Stimulated activated naive CD8-positive, alpha-beta T cell treated with anti-CD3 and anti-CD28 coated beads, Interleukin-15, amount 100 ng/mL, for 72 hours (primary cell): ENCODE measurements around the gene SLC39A6.

ENCODE experiments used
- ATAC-seq: fragments of 150-1000 bp; cut with Tn5 transposase; 2 replicates; pipeline ENCODE4 v1.10.0; 2021; ENCODE audit warnings: mild to moderate bottlenecking, moderate library complexity
- DNase-seq, 2 donors: peaks; one replicate each; pipeline ENCODE4 v3.0.0; 2021 to 2022
- H3K27ac Mint-ChIP-seq, 2 donors: one replicate each; pipeline ENCODE4 v1.8.0; 2022; ENCODE audit warnings: mild to moderate bottlenecking in 2 of 2, mixed read lengths in 2 of 2, moderate library complexity in 2 of 2
- H3K27me3 Mint-ChIP-seq: one replicate; pipeline ENCODE4 v1.8.0; 2022; ENCODE audit warnings: mixed read lengths
- H3K4me1 Mint-ChIP-seq: one replicate; pipeline ENCODE4 v1.8.0; 2022; ENCODE audit warnings: mild to moderate bottlenecking, mixed read lengths
- H3K4me3 Mint-ChIP-seq, 2 donors: one replicate each; pipeline ENCODE4 v1.8.0; 2022; ENCODE audit warnings: mild to moderate bottlenecking in 2 of 2, mixed read lengths in 2 of 2, moderate library complexity in 1 of 2
- H3K9me3 Mint-ChIP-seq, 2 donors: one replicate each; pipeline ENCODE4 v1.8.0; 2022; ENCODE audit warnings: mixed read lengths in 2 of 2

SLC39A6 gene

GRCh38 chr18:36153203-36153602 is 24.1 kb upstream of the SLC39A6 start:
- no peaks in the 10 kb centered on the region for H3K9me3 Mint-ChIP-seq
- H3K27ac Mint-ChIP-seq, result peak overlapping the region in 1 of 2 donors; percentile 8

GRCh38 chr18:36152781-36153180 is 23.6 kb upstream of the SLC39A6 start:
- Mint-ChIP-seq H3K4me1 (peaks cover 21% of the 10 kb centered on the region), H3K4me3 (no peak overlapping the region), H3K27ac (peak overlapping the region; percentile 2 to 8), H3K9me3 (no peaks in the 10 kb centered on the region), H3K27me3 (no peaks in the 10 kb centered on the region)
- DNase-seq (no peak), ATAC-seq (no peak)

More at GRCh38 chr18:36153203-36153602, 24.1 kb upstream of the SLC39A6 start:
- DNase-seq (no peak), ATAC-seq (no peak)
- Mint-ChIP-seq H3K4me3 (no peak overlapping the region), H3K4me1 (peaks cover 21% of the 10 kb centered on the region), H3K27me3 (no peaks in the 10 kb centered on the region)

GRCh38 chr18:36149514-36150289 is 20.6 kb upstream of the SLC39A6 start:
- Mint-ChIP-seq H3K27me3 (no peaks in the 10 kb centered on the region), H3K9me3 (no peaks in the 10 kb centered on the region), H3K4me1 (peaks cover 15% of the 10 kb centered on the region), H3K4me3 (no peak overlapping the region), H3K27ac (peak overlapping the region; percentile 27 to 72)
- DNase-seq (no peak), ATAC-seq (no peak)

- DNase-seq (no peak), ATAC-seq (no peak)
- no peaks in the 10 kb centered on the region for H3K9me3 Mint-ChIP-seq
- H3K27ac Mint-ChIP-seq, result no peak overlapping the region
- no peak overlapping the region for H3K4me3 Mint-ChIP-seq
- no peaks in the 10 kb centered on the region for H3K27me3 Mint-ChIP-seq
- peaks cover 7% of the 10 kb centered on the region for H3K4me1 Mint-ChIP-seq
These were observed 14.3 kb upstream of the SLC39A6 start for GRCh38 chr18:36143391-36143790.

GRCh38 chr18:36142751-36143150 is 13.6 kb upstream of the SLC39A6 start:
- ATAC-seq (peak; percentile 49), DNase-seq (no peak)
- Mint-ChIP-seq H3K4me1 (peaks cover 7% of the 10 kb centered on the region), H3K27me3 (no peaks in the 10 kb centered on the region), H3K27ac (no peak overlapping the region), H3K4me3 (no peak overlapping the region), H3K9me3 (no peaks in the 10 kb centered on the region)

- Mint-ChIP-seq H3K4me3 (no peak overlapping the region), H3K27ac (no peak overlapping the region), H3K9me3 (no peaks in the 10 kb centered on the region), H3K4me1 (peaks cover 7% of the 10 kb centered on the region), H3K27me3 (no peaks in the 10 kb centered on the region)
- peak; percentile 69 for ATAC-seq
- DNase-seq, result no peak
These were observed 12.4 kb upstream of the SLC39A6 start for GRCh38 chr18:36141576-36141975.

- no peak for ATAC-seq
- H3K9me3 Mint-ChIP-seq, result no peaks in the 10 kb centered on the region
- H3K4me1 Mint-ChIP-seq, result peaks cover 14% of the 10 kb centered on the region
- H3K27me3 Mint-ChIP-seq, result no peaks in the 10 kb centered on the region
- DNase-seq, result no peak
- no peak overlapping the region for H3K27ac Mint-ChIP-seq
- no peak overlapping the region for H3K4me3 Mint-ChIP-seq
These were observed 10.1 kb upstream of the SLC39A6 start for GRCh38 chr18:36139245-36139644.

GRCh38 chr18:36135264-36135663 is 6.1 kb upstream of the SLC39A6 start:
- H3K4me1 Mint-ChIP-seq, result peaks cover 40% of the 10 kb centered on the region
- no peak overlapping the region for H3K27ac Mint-ChIP-seq

GRCh38 chr18:36132756-36133155 is 3.6 kb upstream of the SLC39A6 start:
- peak overlapping the region; percentile 4 to 53 for H3K27ac Mint-ChIP-seq
- H3K9me3 Mint-ChIP-seq, result no peaks in the 10 kb centered on the region
- H3K27me3 Mint-ChIP-seq, result no peaks in the 10 kb centered on the region
- peak overlapping the region; percentile 34 to 40 for H3K4me3 Mint-ChIP-seq
- ATAC-seq (no peak), DNase-seq (no peak)
- peaks cover 48% of the 10 kb centered on the region for H3K4me1 Mint-ChIP-seq

More at GRCh38 chr18:36135264-36135663, 6.1 kb upstream of the SLC39A6 start:
- H3K9me3 Mint-ChIP-seq, result no peaks in the 10 kb centered on the region
- DNase-seq (no peak), ATAC-seq (no peak)
- H3K27me3 Mint-ChIP-seq, result no peaks in the 10 kb centered on the region
- no peak overlapping the region for H3K4me3 Mint-ChIP-seq

GRCh38 chr18:36131692-36132483 is 2.7 kb upstream of the SLC39A6 start:
- ATAC-seq, result no peak
- Mint-ChIP-seq H3K4me1 (peaks cover 54% of the 10 kb centered on the region), H3K27ac (peak overlapping the region; percentile 4 to 50), H3K27me3 (no peaks in the 10 kb centered on the region), H3K9me3 (no peaks in the 10 kb centered on the region), H3K4me3 (peak overlapping the region; percentile 89 to 97)
- no peak for DNase-seq

GRCh38 chr18:36130883-36131653 is 1.9 kb upstream of the SLC39A6 start:
- Mint-ChIP-seq H3K4me1 (peaks cover 62% of the 10 kb centered on the region), H3K27ac (peak overlapping the region; percentile 96 to 99), H3K4me3 (peak overlapping the region; percentile 89 to 97), H3K27me3 (no peaks in the 10 kb centered on the region), H3K9me3 (no peaks in the 10 kb centered on the region)
- ATAC-seq (no peak), DNase-seq (no peak)

- Mint-ChIP-seq H3K27ac (peak overlapping the region; percentile 96 to 99), H3K4me1 (peaks cover 64% of the 10 kb centered on the region), H3K27me3 (no peaks in the 10 kb centered on the region), H3K9me3 (no peaks in the 10 kb centered on the region), H3K4me3 (peak overlapping the region; percentile 89 to 97)
- DNase-seq (no peak), ATAC-seq (peak; percentile 14)
These were observed 1.1 kb upstream of the SLC39A6 start for GRCh38 chr18:36130039-36130831.

- Mint-ChIP-seq H3K4me3 (peak overlapping the region; percentile 89 to 97), H3K4me1 (peaks cover 66% of the 10 kb centered on the region), H3K27me3 (no peaks in the 10 kb centered on the region), H3K27ac (peak overlapping the region; percentile 80 to 99), H3K9me3 (no peaks in the 10 kb centered on the region)
- ATAC-seq (peak; percentile 11), DNase-seq (no peak)
These were observed 237 bp downstream of the SLC39A6 start for GRCh38 chr18:36128907-36129299.

GRCh38 chr18:36128530-36128870 is 640 bp downstream of the SLC39A6 start:
- DNase-seq, result no peak
- no peak for ATAC-seq
- Mint-ChIP-seq H3K9me3 (no peaks in the 10 kb centered on the region), H3K4me3 (peak overlapping the region; percentile 89 to 97), H3K27ac (peak overlapping the region; percentile 80 to 99), H3K4me1 (peaks cover 62% of the 10 kb centered on the region), H3K27me3 (no peaks in the 10 kb centered on the region)
